ENCODE results near the gene LIPC.
"Not testable (repeated sequence)": the region's sequence is repeated elsewhere in the genome, so short reads cannot be mapped to it uniquely, and the experiment has no call there.

LIPC gene

GRCh38 chr15:58594898-58595297 lies 163.1 kb downstream of the LIPC start:
- DNase-seq, result peak; percentile 33

DNA sequence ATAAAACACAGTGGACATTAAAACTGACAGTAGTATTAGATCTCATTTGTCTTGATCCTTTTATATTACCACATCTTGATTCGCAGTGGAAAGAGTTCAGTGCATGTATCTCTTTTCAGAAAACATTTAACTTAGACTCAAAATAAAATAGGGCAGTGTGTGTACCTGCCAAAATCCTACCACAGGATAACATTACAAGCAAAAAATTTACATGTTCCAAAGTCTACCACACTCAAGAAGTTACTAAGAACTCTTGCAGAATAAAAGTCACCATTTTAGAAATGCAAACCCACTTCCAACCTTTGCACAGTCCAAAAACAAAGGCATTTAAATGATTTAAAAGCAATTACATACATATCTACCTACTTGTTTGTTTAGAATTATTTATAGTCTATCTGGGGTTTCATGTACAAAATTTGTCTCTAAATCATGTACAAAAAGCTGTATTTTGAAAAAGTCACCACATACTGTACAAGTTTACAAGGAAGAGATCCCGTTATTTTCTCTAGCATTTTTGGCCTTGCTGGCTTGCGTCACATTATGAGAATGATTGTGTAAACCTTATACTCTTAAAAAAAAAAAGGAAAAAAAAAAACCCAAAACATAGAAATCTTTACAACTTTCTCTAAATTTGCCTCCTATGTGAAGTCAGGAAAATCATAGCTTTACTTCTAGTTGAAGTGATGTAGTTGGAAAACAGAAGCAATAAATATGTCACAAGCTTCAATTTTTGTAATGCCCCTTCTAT lies 163.9 kb downstream of the LIPC start:
- no peak for DNase-seq

DNA sequence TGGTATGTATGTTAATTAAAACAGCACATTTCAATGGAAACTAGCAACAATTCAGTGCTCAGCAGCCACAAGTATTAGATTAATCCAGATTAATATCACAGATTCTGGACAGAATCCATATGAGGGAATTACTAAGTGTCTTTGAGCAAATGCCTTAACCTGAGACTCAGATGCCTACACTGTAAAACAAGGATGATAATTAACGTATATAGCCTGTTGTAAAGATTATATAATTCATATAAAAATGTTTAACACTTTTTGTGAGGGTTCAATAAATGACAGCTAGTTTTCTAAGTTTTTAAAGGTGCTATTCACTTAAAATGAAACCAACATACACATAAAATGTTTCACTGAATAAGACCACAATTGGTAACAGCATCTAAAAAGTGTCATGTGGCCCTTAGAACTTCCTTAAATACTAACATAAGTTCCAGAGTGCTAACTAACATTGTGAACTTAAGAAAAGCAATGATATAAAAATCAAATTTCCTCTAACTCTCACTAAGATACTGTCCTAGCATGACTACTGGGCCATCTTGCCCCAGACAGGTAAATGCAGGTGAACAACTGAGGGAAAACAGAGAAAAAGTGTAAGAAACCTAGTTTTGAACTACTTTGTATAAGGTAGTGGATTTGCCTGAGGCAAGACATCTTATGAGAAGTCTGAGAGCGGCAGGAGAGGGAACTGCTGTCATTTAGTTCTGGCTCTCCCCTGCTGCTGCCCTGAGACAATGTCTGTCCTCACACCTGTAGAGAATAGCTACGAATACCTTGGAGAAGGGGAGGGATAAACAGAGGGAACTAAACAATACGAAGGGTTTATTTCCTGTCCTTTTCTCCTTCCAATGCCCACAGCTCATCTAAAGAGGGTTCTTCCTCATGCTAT lies 166.4 kb downstream of the LIPC start:
- DNase-seq, result no peak

GRCh38 chr15:58598829-58599210 lies 167.0 kb downstream of the LIPC start:
- DNase-seq, result no peak

DNA sequence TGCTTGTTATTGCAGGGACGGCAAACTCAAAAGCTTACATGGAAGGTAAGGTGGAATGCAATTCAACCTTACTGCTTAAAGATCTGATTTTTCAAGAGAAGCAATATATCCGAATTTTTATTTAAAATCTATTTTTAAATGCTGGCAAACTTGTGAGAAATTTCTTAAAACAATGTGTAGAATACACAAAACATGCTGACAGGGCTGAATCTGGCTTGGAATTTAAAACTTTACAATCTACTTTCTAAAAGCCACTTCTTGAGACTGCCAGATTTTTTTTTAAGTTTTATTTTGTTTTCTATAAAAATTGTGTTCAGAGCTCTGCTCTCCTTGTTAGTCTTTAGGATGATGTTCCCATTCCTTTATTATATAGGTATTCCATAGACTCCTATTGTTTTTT lies 171.0 kb downstream of the LIPC start:
- DNase-seq, result no peak

- not testable (repeated sequence) for DNase-seq
Measured at GRCh38 chr15:58603927-58604326, 172.1 kb downstream of the LIPC start.

DNA sequence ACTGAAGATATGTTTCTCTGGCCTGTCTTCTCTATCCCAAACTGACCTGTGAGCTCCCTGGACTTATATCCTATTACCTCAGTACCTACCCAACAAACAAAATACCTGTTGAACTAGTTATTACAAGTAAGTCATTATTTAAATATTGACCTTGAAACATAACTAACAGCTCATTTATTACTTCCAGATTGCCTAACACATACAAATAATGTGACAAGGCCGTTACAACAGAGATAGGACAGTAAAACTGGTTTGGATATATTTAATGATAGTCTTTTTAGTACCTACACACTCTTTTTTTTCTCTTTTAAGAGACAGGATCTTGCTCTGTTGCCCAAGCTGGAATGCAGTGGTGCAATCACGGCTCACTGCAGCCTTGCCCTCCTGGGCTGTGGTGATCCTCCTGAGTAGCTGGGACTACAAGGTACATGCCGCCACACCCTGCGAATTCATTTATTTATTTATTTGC lies 172.7 kb downstream of the LIPC start:
- no peak for DNase-seq

- no peak for DNase-seq
Measured at GRCh38 chr15:58605931-58606530, 174.2 kb downstream of the LIPC start.

DNA sequence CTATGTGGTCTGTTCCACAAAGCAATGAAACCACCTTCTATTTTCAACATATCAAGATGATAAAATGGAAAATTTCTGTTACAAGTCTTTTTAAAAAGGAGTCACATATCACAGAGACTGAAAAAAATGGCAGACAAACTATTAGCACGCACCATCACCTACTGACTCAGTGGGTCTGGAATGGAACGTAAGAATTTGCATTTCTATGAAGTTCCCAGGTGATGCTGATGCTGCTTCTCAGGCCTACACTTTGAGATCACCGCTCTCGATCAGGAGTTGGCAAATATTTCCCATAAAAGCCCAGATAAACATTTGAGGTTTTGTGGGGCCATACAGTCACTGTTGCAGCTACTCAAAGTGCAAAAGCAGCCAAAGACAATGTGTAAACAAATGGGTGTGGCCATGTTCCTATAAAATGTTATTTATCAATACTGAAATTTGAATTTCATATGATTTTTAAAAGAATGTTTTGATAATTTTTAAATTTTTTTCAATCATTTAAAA lies 174.8 kb downstream of the LIPC start:
- DNase-seq, result no peak

GRCh38 chr15:58608129-58608590 lies 176.4 kb downstream of the LIPC start:
- DNase-seq, result no peak

GRCh38 chr15:58608711-58609110 lies 176.9 kb downstream of the LIPC start:
- DNase-seq, result no peak

DNA sequence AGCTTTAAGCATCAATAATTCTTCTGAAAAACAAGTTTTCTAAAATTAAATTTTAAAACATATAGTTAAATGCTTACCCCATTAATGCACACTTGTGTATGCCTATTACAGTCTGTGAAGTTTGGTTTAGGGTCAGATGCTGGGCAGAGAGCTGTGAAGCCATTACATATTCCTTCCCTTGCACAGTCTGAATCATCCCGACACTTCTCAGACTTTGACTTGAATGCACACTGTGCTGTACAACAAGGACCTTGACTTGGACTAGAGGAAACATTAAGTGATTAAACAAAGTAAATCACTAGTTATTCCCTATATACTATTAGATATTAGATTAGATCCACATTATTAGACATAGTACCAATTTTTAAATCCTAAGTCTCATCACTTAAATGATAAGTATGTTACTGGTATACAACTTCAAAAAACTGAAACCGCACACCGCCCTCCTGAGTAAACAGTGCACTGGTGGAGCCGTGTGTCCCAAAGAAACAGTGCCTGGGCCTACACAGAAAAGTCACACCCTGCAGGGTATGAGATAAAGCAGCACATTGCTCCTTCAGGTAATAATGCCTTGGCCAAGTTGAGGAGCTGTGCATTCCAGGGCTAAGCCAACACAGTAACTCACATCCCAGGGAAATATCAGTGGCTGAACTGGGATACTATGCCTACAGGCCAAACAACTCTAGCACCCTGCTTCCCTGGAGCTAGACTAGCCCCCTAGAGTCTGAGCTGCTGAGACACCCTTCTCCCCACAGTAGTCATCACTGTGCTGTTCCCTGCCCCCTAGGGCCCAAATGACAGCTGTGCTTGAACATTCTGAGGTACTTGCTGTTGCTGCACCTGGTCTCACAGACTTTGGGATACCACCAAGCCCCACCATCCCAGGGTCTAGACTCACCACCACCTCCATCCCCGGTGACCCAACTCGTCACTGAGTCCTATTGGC lies 180.2 kb downstream of the LIPC start:
- DNase-seq, result no peak

DNA sequence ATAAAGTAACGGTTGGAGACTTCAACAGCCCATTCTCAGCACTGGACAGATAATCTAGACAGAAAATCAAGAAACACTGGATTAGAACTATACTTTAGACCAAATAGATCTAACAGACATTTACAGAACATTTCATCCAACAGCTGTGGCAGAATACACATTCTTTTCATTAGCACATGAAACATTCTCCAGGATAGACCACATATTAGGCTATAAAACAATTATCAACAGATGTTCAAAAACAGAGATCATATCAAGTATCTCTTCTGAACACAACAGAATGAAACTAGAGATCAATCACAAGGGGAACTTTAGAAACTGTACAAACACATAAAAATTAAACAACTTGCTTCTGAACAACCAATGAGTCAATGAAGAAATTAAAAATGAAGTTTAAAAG lies 184.4 kb downstream of the LIPC start:
- DNase-seq, result no peak

Data from activated CD4-positive, alpha-beta T cell treated with anti-CD3 and anti-CD28 coated beads, Interleukin-2, amount 50 U/mL, for 16 hours (primary cell).